Epithelial cell of proximal tubule (primary cell): Measurements from ENCODE around the gene TBX15. TPM values are rescaled to one million over a fixed set of nuclear protein-coding genes. Genes with fewer than 3 reads are reported as not detected.

Source experiments
- DNase-seq: peaks from one replicate; pipeline ENCODE4 v3.0.0-alpha.2; 2011; ENCODE audit warnings: low read depth
- H3K4me3 ChIP-seq: 2 replicates; pipeline ENCODE4 v1.5.1; 2011; ENCODE audit warnings: low read depth, mild to moderate bottlenecking, low read length
- CTCF ChIP-seq: conservative IDR thresholded peaks from 2 replicates; pipeline ENCODE4 v1.5.1; 2012; ENCODE audit warnings: low read depth, mild to moderate bottlenecking, low read length
- total RNA-seq: library from RNA; depleted of rRNA; stranded (reverse); fragments of >200 nt; gene quantifications from 2 replicates; pipeline ENCODE4 v1.2.3, GENCODE V29; 2015

TBX15 gene
- total RNA-seq, 1 donor from 2014 or later, result not detected

GRCh38 chr1:118948351-118948750, 39.8 kb downstream of the TBX15 start:
- TF ChIP-seq CTCF, result no peak
- no peak for DNase-seq
- H3K4me3 ChIP-seq, result no peak overlapping the region

GRCh38 chr1:118947790-118948189, 40.4 kb downstream of the TBX15 start:
- TF ChIP-seq CTCF, result no peak
- DNase-seq, result peak; percentile 84
- H3K4me3 ChIP-seq, result no peak overlapping the region

GRCh38 chr1:118947003-118947765, 41.0 kb downstream of the TBX15 start:
- TF ChIP-seq CTCF, result no peak
- no peak for DNase-seq

GRCh38 chr1:118945489-118945888, 42.7 kb downstream of the TBX15 start:
- no peak overlapping the region for H3K4me3 ChIP-seq
- peak; percentile 25 for TF ChIP-seq CTCF
- no peak for DNase-seq

More at GRCh38 chr1:118947003-118947765, 41.0 kb downstream of the TBX15 start:
- no peak overlapping the region for H3K4me3 ChIP-seq

- DNase-seq, result no peak
- no peak for TF ChIP-seq CTCF
- H3K4me3 ChIP-seq, result no peak overlapping the region
These were observed 43.6 kb downstream of the TBX15 start for GRCh38 chr1:118944546-118944945.

GRCh38 chr1:118944133-118944532, 44.0 kb downstream of the TBX15 start:
- no peak overlapping the region for H3K4me3 ChIP-seq
- no peak for DNase-seq
- TF ChIP-seq CTCF, result no peak

- no peak for TF ChIP-seq CTCF
- no peak overlapping the region for H3K4me3 ChIP-seq
- DNase-seq, result no peak
These were observed 47.2 kb downstream of the TBX15 start for GRCh38 chr1:118940957-118941356.
